T-helper 9 cell (primary cell): ENCODE measurements around the gene ATP9A.
"Not testable (repeated sequence)": the region's sequence is repeated elsewhere in the genome, so short reads cannot be mapped to it uniquely, and the experiment has no call there.

Source experiments
- DNase-seq: peaks from one replicate; pipeline ENCODE4 v3.0.0-alpha.2; 2020

ATP9A gene

DNA sequence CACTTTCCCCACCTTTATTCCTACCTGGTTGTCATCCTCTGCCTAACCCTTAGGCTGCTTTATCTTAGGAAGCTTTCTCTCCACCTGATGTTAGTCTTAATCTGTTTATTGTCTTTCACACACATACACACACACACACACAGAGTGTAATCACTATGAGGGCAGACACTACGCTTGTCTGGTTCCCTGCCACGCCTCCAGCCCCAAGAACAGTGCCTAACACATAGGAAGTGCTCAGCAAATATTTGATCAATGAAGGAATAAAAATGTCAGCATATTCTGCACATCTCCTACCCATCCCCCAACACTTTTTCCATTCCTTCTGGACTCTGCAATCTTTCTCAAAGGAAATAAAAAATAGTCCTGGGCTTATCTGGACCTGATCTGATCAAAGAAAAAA, 174.6 kb downstream of the ATP9A start:
- no peak for DNase-seq

DNA sequence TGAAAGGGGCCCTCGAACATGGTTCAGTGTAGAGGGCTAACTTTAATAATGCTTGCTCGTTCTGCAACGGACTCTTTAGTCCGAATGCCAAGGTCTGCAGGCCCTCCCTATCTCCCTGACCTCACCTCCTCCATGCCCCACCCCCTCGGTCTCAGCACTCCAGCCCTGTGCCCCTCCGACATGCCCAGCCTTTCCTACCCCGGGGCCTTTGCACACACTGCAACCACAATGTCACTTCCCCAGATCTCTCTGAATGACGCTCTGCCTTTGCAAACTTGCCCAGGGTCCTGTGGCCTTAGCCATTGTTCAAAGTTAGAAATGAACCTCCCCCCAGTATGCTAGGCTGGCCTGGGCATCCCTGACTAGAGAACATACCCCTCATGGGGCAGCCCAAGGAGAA, 175.6 kb downstream of the ATP9A start:
- DNase-seq = no peak

DNA sequence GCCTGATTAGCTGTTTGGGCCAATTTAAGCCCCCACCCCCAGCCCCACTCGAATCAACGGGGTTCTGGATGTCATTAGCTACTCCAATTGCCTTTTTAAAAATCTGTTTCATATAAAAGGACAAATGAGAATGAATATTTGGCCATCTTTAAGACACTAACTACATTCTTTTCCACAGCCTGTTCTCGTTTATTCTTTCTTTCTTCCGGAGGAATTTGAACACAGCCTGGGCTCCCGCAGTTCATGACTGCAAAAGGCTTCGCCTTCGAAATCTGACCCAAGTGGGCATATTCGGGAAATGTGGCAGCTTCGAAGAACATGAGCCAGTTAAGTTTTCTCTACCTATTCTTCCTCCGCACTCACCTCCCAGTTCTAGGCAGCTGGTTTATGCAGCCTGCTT, 176.3 kb downstream of the ATP9A start:
- DNase-seq = no peak

DNA sequence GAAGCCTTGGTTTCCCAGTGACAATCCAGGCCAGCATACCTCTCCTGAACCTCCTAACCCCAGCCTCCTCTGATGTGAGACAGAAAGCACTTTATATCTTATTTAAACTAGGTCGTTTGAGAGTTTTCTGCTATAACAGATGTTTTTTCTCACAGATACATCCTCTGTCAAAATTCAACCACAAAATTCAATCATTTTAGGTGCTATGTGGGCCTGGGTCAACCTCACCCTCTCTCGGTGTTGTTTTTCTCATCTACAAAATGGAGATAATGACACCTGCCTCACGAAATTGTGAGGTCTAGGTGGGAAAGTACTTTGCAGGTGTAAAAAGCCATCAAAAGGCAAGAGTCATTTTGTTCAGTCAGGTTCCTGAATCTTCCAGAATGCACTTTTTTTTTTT, 179.4 kb downstream of the ATP9A start:
- no peak for DNase-seq

DNA sequence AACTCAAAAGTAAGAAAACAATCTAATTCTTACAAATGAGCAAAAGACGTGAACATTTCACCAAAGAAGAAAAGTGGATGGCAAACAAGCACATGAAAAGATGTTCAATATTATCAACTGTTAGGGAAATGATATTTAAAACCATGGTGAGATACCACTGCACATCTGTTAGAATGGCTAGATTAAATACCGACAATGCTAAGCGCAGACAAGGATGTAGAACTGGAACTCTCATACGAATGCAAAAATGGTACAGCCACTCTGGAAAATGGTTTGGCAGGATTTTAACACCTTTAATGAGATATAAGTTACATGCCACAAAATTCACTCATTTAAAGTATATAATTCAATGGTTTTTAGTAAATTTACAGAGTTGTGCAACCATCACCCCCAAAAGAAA, 181.0 kb downstream of the ATP9A start:
- DNase-seq = no peak

DNA sequence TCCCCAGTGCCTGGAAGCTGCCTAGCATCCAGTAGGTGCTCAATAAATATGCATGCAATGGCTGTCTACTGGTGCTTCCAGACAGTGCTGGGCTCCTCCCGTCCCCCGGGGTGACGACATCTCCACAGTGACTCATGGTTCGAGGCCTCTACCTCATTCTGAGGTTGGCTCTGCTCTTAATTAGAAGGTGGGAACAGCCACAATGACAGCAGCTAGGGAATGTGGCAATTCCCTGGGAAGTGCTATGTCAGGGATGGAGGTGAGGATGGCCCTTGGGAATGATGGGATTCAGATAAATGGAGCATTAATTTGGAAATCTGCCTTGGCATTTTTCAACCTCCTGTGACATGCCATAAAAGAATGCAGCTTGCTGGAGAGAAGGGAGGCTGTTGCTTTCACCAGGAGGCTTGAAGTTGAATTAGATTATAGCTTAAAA, 182.2 kb downstream of the ATP9A start:
- no peak for DNase-seq

DNA sequence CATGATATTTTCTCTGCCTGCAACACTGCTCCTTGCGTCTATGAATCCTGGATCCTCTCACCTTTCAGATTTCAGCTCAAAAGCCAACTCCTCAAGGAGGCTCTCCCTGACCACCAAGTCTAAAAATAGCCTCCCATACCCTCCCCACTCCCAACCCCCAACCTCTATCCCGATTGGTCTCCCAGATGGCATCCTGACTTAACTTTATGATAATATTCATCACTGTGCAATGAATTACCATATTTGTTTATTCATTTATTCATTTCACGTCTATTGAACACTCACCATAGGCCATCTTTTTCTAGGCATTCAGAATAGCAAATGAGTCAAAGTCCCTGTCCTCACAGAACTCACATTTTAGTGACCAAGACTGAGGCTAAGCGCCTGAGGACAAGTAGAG, 183.0 kb downstream of the ATP9A start:
- no peak for DNase-seq

DNA sequence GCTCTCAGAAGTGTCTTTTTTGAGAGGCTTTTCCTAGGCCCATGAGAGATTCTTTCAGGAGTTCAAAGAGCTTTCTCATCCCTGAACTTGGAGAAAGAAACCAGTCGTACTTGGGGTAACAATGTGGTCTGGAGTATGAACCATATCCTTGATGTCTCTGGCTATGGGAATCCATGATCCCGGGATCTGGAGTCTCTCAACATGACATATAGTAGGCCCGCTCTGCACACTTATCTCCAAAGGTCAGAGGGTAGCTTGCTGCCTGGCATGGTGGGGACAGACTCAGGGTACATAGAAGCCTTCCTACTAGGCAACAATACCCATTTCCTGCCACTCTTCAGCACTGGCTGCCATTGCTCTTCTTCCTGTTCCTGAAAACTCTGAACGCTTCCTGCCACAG, 183.5 kb downstream of the ATP9A start:
- no peak for DNase-seq

DNA sequence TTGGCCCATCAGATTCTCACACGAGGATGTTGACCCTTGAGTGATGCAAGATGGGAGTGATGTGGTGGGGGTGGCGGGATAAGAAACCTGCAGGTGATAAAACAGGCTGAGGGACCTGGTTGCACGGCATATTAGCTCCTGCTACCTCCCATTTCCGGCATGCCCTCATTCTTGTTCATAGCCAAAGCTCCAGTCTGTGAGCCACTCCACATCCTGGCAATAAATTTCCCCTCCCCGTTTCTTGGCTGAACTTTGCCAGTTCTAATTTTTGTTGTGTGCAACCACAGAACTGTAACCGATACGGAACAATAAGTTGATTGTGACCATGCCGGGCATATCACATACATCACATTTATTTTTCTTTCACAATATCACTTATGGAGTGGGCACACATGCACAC, 184.1 kb downstream of the ATP9A start:
- DNase-seq = no peak

DNA sequence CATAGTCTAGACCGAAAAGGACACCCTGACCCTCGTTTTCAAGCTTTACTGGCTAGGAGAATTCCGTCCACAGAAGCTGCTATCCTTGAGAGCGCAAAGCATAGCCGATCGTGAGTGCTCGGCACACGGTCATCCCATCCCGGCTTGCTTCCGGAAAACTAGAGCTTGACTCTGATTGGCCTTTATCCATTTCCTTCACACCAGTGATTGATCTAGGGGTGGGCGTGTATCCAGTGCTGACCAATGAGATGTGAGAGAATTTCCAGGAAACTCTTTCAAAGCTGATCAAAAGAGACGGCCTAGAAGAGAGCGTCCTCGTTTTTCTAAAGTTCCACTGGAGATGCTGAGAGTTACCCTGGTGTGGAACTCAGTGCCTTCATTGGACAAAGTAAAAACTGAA, 184.7 kb downstream of the ATP9A start:
- DNase-seq = no peak

DNA sequence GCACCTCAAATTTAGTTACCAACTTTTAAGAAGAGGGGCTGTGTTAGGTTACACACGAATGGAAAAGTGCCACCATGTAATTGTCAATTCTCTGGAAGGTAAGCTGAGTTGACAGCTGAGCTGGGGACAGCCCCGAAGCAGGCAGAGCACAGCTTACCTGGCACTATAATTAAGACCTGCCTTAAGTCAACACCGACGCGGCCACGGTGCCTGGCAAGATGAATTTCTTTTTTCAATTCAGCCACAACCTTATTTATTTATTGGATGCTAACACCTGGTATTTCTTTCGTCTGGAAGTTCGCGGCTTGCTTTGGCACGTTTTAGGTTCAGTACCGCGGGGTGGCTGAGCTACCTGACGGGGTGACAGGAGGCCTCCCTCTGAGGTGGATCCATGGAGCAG, 185.1 kb downstream of the ATP9A start:
- no peak for DNase-seq

DNA sequence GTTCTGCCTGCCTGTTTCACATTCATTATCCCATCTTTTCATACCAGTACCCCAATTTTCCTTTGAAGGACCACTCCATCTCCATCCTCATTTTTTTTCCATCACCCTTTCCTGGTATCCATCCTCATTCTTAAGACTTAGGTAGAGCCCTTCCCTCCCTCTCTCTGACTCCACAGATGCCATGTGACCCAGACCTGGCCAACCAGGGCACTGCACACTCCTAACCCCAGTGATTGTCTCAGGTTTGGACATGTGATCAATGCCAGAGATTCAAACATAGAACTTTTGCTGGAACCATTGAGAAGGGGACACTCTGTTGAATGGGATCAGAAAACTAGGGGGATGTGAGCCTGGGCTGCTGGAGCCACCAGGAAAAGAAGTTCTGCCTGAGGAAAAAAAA, 186.6 kb downstream of the ATP9A start:
- no peak for DNase-seq

DNA sequence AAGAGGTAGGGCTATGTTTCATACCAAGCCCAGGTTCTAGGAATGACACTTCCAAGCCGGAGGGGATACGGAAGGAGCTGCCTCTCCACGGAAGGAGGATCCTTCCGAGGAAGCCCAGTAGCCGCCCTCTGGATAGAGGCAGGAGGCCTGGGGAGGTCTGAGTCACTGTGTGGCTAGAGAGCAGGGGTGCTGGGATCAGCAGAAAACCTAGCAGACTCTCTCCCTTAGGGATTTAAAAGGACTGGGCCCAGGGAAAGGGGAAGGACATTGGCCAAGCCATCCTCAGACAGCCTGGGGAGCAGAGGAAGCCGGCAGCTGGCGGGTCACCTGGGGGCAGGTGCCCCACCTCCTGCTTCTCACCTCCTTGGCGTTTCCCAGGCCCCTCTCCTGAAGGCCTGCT, 189.1 kb downstream of the ATP9A start:
- no peak for DNase-seq

DNA sequence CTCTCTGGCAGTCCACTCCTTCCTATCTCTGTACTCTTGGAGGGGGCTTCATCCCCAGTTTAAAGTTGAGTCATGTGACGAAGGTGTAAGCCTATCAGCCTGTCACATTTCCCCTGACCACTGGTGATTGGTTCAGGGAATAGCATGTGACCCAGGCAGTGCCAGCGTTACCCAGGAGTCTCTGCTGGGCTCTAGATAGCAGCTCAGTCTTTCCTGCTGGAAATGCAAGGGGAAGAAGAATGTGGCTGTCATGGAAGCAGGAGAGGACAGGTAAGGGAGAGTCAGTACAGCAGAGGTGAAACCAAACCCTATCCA, 190.1 kb downstream of the ATP9A start:
- no peak for DNase-seq

DNA sequence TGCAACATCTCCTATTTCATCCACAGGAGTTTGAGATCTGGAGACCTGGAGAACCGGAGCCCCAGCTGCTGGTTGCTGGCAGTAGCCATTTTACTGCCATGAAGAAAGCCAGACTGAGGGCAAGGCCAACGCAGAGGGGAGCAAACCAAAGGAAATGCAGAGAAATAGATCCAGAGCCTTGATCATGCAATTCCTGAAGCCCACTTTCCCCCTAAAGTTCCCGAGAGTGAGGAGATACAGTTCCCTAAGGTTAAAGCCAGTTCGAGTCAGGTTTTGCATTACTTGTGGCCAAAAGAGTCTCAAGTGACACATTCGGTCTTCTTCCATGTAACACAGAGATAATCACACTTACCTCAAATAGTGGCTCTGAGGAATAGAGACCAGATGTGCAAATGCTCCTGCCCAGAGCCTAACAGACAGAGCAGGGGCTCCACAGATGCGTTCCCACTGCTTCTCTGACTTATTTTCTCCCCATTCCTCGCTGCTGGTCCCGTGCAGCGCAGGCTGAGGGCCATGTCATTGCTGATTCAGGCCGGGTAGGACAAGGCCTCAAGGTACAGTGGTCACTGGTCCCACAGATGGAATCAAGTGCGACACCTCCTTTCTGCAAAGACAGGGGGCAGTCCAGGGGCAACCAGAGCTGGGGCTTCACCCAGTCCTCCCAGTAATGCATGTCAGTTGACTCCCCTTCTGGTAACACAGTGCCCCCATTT, 190.6 kb downstream of the ATP9A start:
- DNase-seq = no peak

DNA sequence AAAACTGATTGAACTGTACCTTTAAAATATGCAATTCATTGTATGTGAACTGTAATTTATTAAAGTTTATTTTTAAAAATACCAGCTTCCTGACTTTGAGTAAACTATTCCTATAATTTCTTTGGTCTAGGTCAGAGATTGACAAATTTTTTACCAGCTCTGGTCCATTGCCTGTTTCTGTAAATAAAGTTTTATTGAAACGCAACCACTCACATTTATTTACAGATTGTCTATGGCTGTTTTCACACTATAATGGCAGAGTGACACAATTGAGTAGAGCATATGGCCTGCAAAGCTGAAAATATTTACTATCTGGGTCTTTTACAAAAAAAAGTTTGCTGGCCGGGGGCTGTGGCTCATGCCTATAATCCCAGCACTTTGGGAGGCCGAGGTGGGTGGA, 192.7 kb downstream of the ATP9A start:
- DNase-seq = no peak

DNA sequence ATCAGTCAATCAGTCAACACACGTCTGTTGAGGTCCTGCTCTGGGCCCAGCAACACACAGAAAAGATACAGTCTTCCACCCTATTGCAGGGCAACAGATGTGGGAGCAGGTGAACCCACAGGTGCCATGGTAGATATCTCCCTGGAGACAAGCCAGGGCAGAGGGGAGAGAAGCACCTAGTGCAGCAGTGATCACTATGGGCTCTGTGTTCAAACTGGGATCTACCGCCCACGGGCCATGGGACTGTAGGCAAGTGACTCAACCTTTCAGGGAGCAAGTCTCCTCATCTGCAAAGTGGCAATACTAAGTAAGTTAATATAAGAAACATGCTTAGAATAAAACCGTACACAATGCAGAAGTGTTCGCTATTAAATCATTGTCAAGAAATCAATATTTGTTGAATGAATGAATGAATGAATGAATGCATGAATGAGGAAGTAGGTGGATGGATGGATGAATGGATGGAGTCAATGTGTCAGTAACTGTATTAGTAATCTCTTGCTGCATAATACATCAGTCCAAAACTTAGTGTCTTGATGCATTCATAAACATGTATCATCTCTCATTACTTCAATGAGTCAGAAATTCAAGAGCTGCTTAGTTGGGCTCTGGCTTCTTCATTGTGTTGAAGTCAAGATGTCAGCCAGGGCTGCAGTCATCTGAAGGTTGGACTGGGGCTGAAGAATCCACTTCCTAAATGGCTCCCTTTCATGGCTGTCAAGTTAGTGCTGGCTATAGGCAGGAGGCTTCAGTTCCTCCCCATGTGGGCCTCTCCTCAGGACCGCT, 193.7 kb downstream of the ATP9A start:
- DNase-seq = no peak

DNA sequence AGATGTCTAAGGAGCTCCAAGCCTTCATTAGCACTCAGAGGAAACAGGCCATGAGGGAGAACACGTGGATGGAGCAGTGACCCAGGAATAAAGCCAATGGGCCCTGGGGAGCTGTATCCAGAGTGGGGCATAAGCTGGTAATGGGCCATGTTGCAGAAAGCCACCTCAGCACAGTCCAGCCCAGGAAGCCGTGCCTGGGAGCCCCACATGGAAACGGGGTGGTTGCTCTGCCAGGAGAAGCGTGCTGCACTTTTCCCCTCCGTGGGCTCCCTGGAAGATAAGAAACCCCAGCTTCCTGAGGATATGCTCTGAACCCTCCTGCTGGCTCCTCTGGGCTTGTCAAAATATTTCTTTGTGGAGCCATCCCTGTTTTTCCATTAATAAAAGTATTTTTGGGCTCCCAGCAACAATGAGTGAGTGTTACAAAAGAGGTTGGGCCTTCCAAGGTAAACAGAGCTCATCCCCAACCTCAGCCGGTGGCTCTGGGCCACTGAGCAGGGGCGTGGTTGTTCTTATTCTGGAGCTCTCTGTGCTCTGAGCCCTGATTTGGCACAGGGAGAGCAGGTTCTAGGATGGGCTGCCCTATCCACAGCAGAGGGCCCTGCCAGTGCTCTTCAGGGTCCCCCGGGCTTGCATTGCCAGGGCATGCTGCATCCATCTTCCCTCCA, 194.5 kb downstream of the ATP9A start:
- no peak for DNase-seq

DNA sequence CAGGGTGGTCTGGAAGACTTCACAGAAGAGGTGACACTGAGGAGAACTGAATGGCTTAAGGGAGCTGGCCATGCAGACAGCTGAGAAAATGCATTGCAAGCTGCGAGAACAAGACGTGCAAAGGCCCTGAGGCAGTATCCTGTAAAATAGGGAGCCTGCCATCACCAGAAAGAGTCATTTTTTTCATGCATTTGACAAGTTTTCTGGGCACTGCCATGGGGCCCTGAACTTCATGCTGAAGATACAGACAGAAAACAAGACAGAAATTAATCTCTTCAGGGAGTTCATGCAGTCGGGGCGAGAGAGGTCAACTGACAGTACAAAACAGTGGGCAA, 196.8 kb downstream of the ATP9A start:
- no peak for DNase-seq

DNA sequence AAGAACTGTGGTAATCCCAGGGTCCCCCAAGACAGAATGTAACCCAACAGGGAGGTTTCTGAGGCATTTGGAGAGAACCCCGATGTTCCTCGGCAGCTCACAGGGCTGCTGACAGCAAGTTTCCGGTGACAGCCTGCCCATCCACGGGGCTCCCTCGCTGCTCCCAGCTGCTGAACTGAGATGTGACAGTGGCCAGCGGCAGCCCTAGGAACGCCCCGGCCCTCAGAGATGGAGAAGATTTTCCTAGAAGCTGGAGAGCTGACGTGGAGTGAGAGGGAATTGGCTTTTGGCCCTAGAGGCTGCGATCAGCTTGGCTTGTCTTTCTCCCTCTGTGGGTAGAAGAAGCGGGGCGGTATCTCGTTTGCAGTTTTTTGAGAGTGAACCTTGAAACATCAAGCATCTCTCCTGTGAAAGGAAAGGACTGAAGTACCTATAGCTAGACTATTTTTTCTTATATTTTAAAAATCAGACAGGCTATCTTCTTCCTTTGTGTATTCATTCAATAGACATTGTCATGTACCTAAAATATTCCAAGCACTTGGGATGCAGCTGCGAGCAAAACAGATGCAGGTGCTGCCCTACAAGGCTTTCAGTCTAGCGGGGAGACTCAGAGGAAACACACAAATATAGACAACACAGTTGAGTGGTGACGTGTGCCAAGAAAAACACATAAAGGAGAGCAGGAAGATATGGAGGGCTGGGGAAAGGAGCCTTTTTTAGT, 197.3 kb downstream of the ATP9A start:
- DNase-seq = no peak

DNA sequence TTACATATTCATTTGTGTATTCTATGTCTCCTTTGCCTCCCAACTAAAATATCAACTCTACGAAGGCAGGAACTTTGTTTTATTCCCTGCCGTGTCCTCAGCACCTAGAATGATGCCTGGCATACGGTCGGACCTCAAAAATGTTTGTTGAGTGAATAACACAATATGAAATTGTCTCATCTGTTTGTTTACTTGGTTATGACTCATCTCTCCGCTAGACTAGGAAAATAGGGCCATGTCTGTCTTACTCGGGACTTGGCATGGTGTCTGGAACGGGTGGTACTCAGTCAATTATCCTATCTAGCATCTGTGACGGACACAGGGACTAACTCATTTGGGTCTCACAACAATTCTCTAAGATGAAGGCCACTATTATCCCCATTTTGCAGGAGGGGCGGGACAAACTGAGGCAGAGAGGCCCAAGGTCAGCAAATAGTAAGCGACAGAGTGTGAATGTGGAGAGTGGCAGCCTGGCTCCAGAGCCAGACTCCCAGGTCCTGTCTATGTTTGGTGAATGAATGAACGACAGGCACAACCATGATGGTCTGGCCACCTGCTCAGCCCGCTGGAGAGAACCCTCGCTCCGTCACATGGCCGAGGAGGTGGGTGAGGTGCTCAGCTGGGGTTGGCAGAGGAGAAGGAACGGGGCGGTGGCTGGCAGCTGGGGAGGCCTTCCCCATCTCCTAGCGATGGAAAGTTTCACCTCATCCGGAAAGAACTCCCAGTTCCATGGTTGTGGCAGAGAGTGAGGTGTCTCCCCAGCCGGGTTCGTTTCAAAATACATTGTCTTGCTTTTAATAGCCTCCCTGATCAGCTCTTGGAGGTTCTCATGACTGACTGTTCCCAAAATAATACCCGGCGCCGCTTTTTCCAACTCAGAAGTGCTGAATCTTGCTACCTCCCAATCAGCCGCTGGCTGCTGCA, 198.1 kb downstream of the ATP9A start:
- DNase-seq = no peak

DNA sequence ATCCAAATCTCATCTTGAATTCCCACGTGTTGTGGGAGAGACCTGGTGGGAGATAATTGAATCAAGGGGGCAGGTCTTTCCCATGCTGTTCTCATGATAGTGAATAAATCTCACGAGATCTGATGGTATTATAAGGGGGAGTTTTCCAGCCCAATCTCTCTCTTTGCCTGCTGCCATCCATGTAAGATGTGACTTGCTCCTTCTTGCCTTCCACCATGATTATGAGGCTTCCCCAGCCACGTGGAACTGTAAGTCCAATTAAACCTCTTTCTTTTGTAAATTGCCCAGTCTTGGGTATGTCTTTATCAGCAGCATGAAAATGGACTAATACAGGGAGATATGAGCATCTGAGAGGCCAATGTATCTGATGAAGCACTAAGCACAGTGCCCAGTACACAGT, 199.7 kb downstream of the ATP9A start:
- not testable (repeated sequence) for DNase-seq

DNA sequence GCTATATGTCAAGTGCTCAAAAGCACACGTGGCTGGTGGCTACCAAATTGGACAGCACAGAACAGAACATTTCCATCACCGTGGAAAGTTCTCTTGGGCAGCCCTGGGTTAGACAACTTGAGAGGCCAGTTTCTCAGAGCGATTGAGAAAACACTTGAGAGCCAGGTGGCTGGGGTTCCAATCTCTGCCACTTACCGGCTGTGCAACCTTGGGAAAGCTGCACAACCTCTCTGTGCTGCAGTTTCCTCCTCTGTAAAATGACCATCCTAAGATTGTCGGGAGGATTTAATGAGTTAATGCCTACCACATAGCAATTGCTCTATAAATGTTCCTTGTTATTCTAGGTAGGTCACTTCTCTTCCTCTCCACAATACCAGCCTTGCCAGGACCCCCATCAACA, 200.6 kb downstream of the ATP9A start:
- DNase-seq = no peak
